Measurements from ENCODE around the gene MAP3K12.

The MAP3K12 gene

GRCh38 chr12:53508534-53509170 is 9.4 kb upstream of the MAP3K12 start:
- DNase-seq: peak; percentile 87

GRCh38 chr12:53507603-53507885 is 8.3 kb upstream of the MAP3K12 start:
- no peak for DNase-seq

- no peak for DNase-seq
These were observed 7.8 kb upstream of the MAP3K12 start, which contains the start of gene NPFF for GRCh38 chr12:53506881-53507602. Gene NPFF (minus strand): TSS chr12:53507484. CDS start chr12:53507474, 10 bp downstream.

GRCh38 chr12:53506450-53506785 is 7.2 kb upstream of the MAP3K12 start:
- DNase-seq: no peak

GRCh38 chr12:53505555-53506449 is 6.5 kb upstream of the MAP3K12 start:
- DNase-seq: no peak

- no peak for DNase-seq
These were observed 5.8 kb upstream of the MAP3K12 start for GRCh38 chr12:53505086-53505485.

- no peak for DNase-seq
These were observed 5.0 kb upstream of the MAP3K12 start for GRCh38 chr12:53504004-53504920.

GRCh38 chr12:53502983-53503728 is 3.9 kb upstream of the MAP3K12 start:
- DNase-seq: no peak

GRCh38 chr12:53502331-53502730 is 3.1 kb upstream of the MAP3K12 start:
- no peak for DNase-seq

- DNase-seq: no peak
These were observed 2.4 kb upstream of the MAP3K12 start for GRCh38 chr12:53501615-53502181.

GRCh38 chr12:53500776-53501614 is 1.7 kb upstream of the MAP3K12 start, which contains the start of gene TARBP2:
Gene TARBP2 (plus strand): TSS chr12:53501283. CDS start chr12:53501409, 126 bp downstream.
- DNase-seq: peak; percentile 98

GRCh38 chr12:53500142-53500775 is 1.0 kb upstream of the MAP3K12 start:
- no peak for DNase-seq

- DNase-seq: no peak
These were observed 1.0 kb downstream of the MAP3K12 start for GRCh38 chr12:53498235-53498630.

- no peak for DNase-seq
These were observed 1.8 kb downstream of the MAP3K12 start for GRCh38 chr12:53497461-53497860.

GRCh38 chr12:53496752-53497032 is 2.6 kb downstream of the MAP3K12 start:
- DNase-seq: no peak

GRCh38 chr12:53495903-53496751 is 3.1 kb downstream of the MAP3K12 start:
- DNase-seq: no peak

- no peak for DNase-seq
These were observed 5.5 kb downstream of the MAP3K12 start for GRCh38 chr12:53493610-53494391.

- DNase-seq: peak; percentile 88
These were observed 6.2 kb downstream of the MAP3K12 start for GRCh38 chr12:53492830-53493609.

All from CD4-positive, alpha-beta T cell treated with Interleukin-17A for 4 hours (primary cell).